ENCODE results near the gene COL4A1.

The COL4A1 gene

DNA sequence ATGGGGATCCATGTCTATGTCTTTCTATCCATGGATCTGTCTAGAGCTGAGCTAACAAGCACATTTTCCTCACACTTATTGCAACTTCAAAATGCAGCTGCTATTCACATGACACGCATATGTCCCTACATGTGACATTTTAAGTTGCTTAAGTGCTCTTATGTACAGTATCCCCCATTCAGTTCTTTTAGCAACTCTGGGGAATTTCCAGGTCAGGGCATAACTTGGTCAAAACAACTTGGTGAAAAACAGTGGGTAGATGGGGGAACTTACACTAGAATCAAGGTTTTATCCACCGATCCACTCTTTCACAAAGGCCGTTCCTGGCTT is 73.0 kb downstream of the COL4A1 start:
- no peak for DNase-seq

- no peak for DNase-seq
Measured at GRCh38 chr13:110233181-110233950, 73.6 kb downstream of the COL4A1 start.

DNA sequence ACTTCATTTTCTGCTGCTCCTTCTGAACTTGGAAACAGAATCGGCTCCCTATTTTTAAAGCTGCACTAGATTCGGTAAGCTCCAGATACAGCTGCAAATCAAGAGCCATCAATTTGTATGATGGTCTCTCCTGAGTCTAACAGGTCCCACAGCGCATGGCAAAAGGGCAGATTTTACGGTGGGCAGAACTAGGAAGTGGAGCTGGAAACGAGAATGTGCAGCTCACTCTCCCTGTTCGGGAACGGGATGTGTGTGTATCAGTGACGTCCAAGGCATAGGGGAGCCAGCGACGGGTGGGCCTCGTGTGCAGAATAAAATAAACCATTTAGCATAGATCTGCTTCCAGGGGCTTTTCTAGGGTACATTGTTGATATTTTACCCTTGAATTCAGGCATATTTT is 74.2 kb downstream of the COL4A1 start:
- no peak for DNase-seq

DNA sequence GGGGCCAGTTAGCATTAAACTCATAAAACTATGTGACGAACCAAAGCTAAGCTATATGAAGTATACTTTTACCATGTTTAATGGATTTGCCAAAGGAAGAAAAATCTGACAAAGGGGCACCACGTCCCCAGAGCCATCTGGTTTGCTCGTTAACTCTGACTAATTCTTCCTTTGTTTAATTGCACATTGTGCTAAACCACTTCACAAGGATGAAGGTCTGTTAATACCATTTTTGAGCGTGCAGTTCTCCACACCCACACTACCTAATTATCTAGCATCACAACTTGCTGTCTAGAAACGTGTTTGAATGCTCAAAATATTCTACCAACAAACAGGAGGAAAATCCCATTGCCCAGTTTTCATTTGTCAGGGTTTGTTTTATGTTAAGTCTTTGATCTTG is 74.8 kb downstream of the COL4A1 start:
- DNase-seq: no peak

DNA sequence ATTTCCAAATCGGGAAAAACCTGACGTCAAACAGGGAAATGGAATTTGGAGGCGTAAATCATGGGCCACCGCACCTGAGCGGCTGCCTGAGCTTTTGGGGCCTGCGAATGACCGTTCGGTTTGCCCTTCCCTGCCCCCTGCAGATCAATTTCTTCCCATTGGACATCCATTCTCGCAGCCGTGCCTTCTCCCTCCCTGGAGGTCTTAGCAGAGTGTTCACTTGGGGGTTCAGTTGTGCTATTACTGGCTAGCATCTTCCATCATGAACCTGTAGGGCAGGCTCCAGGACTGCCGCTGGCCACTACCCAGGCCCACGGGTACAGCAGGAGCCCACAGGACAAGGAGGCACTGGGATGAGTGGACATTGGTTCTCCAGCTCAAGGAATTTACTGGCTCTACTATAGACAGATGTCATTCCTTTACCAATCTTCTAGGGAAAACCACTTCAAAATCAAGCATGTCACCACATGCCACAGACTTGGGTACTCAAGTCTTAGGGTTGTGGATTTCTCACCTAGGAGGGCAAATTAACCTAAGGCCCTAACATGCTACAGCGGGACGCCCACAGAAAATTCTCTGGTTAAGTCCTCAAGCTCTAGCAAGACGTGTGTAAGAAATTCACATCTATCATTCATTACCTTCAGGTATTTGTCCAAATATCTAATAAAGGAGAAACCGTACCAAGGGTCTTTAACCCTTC is 75.5 kb downstream of the COL4A1 start:
- no peak for DNase-seq

GRCh38 chr13:110230661-110231347 is 76.2 kb downstream of the COL4A1 start:
- no peak for DNase-seq

GRCh38 chr13:110229905-110230563 is 76.9 kb downstream of the COL4A1 start:
- DNase-seq: no peak

DNA sequence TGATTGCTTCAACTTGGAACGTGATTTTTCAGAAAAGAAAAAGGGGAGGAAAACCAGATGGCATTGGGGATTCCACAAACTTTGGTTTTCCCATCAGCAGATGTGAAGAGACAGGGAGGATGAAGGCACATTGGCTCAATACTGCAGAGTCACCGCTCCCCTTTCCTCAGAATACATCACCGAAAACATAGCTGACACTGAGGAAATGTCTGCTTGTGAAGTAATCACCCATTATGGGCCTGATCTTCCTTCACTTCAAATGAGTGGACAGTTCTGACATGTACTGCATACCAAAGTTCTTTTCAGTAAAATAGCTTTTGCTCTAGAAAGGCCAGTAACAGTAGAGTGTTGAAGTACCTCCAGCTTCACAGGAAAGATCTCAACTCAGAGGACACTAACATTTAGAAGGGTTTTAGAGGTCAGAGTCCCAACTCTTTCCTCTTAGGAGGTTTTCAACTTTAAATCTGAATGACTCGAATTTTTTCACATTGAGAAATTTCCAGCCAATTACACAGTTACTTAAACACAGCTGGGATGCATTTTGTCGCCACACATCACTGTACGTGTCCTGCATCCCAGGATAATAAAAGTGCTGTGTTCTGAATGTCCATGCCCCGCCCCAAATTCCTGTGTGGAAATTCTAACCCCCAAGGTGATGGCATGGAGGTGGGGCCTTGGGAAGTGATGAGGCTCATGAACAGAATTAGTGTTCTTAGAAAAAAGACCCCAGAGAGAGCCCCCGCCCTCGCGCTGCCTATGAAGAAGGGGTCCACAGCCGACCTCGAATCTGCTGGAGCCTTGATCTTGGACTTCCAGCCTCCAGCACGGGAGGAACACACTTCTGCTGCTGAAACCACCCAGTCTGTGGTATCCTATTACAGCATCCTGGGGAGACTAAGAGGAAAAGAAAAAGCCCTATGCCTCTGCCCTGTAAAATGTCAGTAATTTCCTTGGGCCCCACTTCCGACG is 77.7 kb downstream of the COL4A1 start:
- DNase-seq: no peak

- DNase-seq: no peak
Measured at GRCh38 chr13:110227864-110228643, 78.9 kb downstream of the COL4A1 start.

DNA sequence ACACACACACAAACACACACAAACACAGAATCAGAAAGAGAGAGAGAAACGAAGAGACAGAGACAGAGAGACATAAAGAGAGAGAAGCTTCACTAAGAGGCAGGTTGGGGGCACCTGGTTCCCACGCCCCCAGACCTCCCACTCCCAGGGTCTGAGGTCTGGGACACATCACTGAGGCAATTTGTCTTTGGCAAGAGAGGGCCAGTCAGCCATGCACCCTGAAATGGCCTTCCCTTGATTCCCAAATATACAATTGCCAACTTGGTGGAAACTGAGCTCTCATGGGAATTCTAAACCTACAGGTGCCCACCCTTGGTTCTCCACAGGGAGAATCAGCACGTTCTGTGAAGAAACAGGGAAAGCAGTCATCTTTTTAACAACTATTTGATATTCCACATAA is 79.5 kb downstream of the COL4A1 start:
- DNase-seq: no peak

- no peak for DNase-seq
Measured at GRCh38 chr13:110225609-110226574, 81.1 kb downstream of the COL4A1 start.

GRCh38 chr13:110225003-110225402 is 82.0 kb downstream of the COL4A1 start:
- DNase-seq: no peak

DNA sequence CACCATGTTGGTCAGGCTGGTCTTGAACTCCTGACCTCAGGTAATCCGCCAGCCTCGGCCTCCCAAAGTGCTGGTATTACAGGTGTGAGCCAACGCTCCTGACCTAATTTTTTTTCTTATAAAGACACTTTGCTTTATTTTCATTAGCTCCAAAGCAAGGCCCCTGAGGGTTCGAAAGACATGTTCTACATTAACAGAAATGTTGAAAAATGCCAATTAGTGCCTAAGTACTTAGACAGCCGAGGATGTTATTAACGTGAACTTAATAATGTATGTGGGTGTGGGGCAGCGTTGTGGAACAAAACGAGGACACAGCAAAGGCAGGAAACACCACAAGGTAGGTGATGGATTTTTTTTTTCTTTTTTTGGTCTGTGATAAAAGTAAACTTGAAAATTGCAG is 82.4 kb downstream of the COL4A1 start:
- DNase-seq: no peak

GRCh38 chr13:110221406-110222117 is 85.4 kb downstream of the COL4A1 start:
- no peak for DNase-seq

DNA sequence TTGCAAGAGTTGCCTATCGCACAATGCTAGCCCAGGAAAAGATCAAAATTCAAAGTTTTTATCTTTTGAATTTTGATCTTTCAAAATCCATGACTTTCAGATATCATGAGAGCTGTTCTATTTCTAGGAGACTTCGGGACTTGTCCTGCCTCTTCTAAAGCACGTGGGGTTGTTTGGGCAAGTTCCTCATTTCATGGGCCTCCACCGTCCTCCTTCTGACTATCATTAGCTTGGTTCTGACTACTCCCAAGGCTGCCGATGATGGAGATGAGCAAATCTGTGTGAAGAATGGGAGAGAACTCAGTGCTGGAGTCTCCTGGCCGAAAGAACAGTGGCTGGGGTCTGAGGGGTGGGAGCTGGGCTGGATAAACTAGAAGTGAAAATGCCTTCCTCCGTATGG is 86.5 kb downstream of the COL4A1 start:
- DNase-seq: no peak

DNA sequence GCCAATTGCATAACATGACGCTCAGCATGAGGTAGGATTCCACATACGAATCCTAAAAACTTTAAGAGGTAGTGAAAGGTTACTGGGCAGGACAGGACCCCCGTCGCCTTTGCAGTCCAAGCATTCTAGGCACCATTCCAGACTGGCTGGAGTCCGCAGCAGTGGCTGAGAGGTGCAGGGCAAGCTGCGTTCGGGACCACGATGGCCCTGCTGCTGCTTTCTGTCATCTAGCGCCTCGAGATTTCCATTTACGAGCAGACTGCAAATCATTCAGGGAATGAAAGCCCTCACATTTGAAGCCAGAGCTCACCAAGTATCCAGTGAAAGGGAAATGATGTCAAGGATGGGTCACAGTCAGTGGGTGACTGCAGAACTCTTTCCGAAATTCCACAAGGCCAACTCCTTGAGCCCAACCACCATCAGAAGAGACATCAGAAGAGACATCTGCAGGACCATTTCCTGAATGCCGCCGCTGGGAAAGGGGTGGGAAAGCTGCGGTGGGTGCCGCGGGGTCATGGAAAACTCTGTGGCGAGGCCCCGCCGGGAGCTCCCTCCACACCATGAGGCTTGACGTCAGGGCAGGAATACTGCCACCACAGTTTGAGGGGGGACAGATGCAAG is 88.3 kb downstream of the COL4A1 start:
- no peak for DNase-seq

DNA sequence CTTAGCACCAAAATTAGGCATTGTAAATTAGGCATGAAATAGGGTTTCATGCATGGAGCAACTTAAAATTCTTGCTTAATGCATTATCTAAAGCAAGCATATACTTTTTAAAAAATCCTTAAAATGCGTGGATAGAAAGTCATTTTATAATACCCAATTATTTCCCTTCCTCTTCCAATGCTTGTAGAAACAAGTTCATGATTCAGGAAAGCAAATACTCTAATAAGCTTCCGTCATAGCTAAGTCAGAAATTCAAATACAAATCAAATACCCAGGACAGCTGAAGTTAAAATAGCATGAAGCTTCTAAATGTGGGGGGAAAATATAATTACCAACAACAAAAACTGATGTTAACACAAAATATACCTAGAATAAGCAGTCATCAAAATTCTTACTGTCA is 89.1 kb downstream of the COL4A1 start:
- DNase-seq: no peak

DNA sequence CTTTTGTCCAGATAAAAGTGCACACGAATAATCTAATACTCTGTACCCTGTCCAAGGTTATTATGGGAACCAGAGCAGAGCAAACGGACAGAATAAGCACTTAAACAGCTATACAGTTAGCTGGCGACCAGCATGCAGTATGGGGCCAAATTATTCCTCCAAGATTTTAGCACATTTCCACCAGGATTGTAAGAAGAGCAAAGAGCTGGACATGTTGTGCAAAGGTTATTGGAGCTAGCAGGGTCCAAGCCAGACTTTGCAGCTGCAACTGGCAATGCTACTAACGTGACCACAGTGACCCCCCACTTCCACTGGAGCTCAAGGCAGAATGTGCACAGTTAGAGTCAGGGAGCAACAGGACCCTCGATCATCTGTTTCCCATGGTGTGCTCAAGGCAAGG is 89.9 kb downstream of the COL4A1 start:
- DNase-seq: no peak

DNA sequence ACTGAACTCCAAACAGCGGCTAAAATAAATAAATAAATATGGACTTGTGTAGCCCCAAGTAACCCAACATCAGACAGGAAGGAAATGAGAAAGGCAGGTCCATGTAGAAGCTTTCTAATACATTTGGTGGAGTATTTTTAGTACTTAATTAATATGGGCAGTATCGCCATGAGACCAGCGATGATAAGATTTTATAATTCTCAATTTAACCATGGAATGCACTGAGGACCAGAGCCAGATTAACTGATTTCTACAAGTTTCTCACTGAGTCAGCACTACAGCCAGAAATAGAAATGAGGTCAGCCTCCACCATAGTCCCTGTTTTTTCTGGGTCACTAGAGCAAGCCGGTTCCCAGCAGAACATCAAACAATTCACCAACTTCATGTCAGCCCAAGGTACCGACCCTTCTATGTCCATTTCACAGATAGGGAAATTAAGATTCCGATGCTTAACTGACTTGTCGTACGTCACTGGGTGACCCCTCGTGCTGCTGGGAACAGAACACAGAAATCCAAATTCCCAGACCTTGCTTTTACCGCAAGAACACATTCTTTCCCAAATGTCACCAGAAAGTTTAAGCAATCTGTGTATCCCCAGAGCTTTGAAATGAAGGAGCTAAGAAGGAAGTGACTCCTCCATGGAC is 90.4 kb downstream of the COL4A1 start:
- DNase-seq: no peak

Data from CD4-positive, alpha-beta T cell treated with Interleukin-10 for 1 hour (primary cell).